ENCODE data around the gene GBF1. TPM values are rescaled to one million over a fixed set of nuclear protein-coding genes. Genes with fewer than 3 reads are reported as not detected.

Gene GBF1
- polyA plus RNA-seq, 1 donor from 2014 or later: 14.9 TPM

DNA sequence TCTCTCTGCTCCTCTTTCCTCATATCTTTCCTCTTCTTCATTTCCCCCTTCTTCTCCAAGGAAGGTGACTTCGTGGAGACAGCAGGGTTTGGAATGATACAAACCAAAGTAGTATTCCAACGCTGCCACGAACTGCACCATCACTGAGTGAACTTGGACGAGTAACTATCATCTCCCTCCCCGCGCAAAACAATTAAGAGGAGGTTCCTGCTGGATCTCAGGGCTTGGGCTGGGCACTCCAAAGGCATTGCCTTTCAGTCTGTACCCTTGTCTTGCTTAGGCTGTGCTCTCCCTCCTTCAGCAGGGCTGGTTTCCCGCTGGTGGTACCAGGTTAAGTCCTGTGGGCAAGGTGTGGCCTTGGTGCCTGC lies 3.2 kb upstream of the GBF1 start:
- no peaks in the 10 kb centered on the region for H4K20me1 ChIP-seq (ENCODE audit: insufficient read depth)
- H3K36me3 ChIP-seq (ENCODE audit: insufficient read depth, low read length): no peaks in the 10 kb centered on the region
- no peak overlapping the region for H2AFZ ChIP-seq (ENCODE audit: low read depth, low read length)
- peaks cover 16% of the 10 kb centered on the region for H3K79me2 ChIP-seq (replicated peaks; ENCODE audit: insufficient read depth, low read length)
- H3F3A ChIP-seq (ENCODE audit: insufficient read depth, low read length, poor library complexity, severe bottlenecking): no peaks in the 10 kb centered on the region
- H3K27ac ChIP-seq (ENCODE audit: low read length): no peak overlapping the region
- peak overlapping the region; percentile 73 for H3K4me2 ChIP-seq (ENCODE audit: low read length)
- H3K9ac ChIP-seq (ENCODE audit: low read length): no peak overlapping the region
- H3K4me3 ChIP-seq (ENCODE audit: low read length): peak overlapping the region; percentile 72
- H3K9me3 ChIP-seq (ENCODE audit: low read length): no peaks in the 10 kb centered on the region
- H3K27me3 ChIP-seq (ENCODE audit: insufficient read depth, low read depth, low read length): peaks cover 56% of the 10 kb centered on the region
- no peaks in the 10 kb centered on the region for H3K9me2 ChIP-seq (ENCODE audit: insufficient read depth, low read length)
- TF ChIP-seq, protein P1, sequence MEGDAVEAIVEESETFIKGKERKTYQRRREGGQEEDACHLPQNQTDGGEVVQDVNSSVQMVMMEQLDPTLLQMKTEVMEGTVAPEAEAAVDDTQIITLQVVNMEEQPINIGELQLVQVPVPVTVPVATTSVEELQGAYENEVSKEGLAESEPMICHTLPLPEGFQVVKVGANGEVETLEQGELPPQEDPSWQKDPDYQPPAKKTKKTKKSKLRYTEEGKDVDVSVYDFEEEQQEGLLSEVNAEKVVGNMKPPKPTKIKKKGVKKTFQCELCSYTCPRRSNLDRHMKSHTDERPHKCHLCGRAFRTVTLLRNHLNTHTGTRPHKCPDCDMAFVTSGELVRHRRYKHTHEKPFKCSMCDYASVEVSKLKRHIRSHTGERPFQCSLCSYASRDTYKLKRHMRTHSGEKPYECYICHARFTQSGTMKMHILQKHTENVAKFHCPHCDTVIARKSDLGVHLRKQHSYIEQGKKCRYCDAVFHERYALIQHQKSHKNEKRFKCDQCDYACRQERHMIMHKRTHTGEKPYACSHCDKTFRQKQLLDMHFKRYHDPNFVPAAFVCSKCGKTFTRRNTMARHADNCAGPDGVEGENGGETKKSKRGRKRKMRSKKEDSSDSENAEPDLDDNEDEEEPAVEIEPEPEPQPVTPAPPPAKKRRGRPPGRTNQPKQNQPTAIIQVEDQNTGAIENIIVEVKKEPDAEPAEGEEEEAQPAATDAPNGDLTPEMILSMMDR (IDR thresholded peaks at IDR 0.05; ENCODE audit: poor library complexity, severe bottlenecking): no peak
- TF ChIP-seq EP300 (conservative IDR thresholded peaks at IDR 0.05; ENCODE audit: poor library complexity, severe bottlenecking) (no peak), SMC3 (conservative IDR thresholded peaks at IDR 0.05; ENCODE audit: poor library complexity) (no peak), EZH2 (IDR thresholded peaks at IDR 0.05; ENCODE audit: borderline replicate concordance, insufficient read depth, low read length, poor library complexity, severe bottlenecking) (no peak), TAF1 (IDR thresholded peaks at IDR 0.05; ENCODE audit: low read depth) (no peak)

DNA sequence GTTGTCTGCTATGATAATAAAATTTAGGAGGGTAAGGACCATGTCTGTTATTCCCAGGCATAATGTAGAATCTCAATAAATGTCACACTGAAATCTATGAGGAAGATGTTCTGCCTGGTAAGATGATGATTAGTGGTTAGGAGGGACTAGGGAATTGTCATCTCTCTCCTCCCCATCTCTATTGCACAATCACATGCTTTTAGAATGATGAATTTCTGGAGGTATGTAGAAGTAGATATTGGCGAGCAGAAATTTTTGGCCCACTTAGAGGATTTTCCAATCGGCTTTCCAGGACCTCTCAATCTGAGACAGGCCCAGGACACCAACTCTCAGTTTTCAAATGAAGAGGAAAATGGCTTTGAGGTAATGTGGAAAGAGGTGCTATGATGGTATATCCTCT lies 2.0 kb upstream of the GBF1 start:
- Histone ChIP-seq H3K79me2 (replicated peaks; ENCODE audit: insufficient read depth, low read length) (peaks cover 29% of the 10 kb centered on the region), H3K9ac (ENCODE audit: low read length) (no peak overlapping the region), H3K27me3 (ENCODE audit: insufficient read depth, low read depth, low read length) (peaks cover 46% of the 10 kb centered on the region), H3K36me3 (ENCODE audit: insufficient read depth, low read length) (no peaks in the 10 kb centered on the region), H3F3A (ENCODE audit: insufficient read depth, low read length, poor library complexity, severe bottlenecking) (no peaks in the 10 kb centered on the region), H3K4me3 (ENCODE audit: low read length) (no peak overlapping the region), H3K9me2 (ENCODE audit: insufficient read depth, low read length) (no peaks in the 10 kb centered on the region), H2AFZ (ENCODE audit: low read depth, low read length) (no peak overlapping the region), H3K4me2 (ENCODE audit: low read length) (no peak overlapping the region), H4K20me1 (ENCODE audit: insufficient read depth) (peaks cover 5% of the 10 kb centered on the region), H3K9me3 (ENCODE audit: low read length) (no peaks in the 10 kb centered on the region), H3K27ac (ENCODE audit: low read length) (no peak overlapping the region)
- TF ChIP-seq TAF1 (IDR thresholded peaks at IDR 0.05; ENCODE audit: low read depth) (no peak), POLR2AphosphoS5 (IDR thresholded peaks at IDR 0.05) (no peak), EP300 (conservative IDR thresholded peaks at IDR 0.05; ENCODE audit: poor library complexity, severe bottlenecking) (no peak), MXI1 (conservative IDR thresholded peaks at IDR 0.05; ENCODE audit: poor library complexity, severe bottlenecking) (no peak), RAD21 (conservative IDR thresholded peaks at IDR 0.05) (no peak), EZH2 (IDR thresholded peaks at IDR 0.05; ENCODE audit: borderline replicate concordance, insufficient read depth, low read length, poor library complexity, severe bottlenecking) (no peak), SMC3 (conservative IDR thresholded peaks at IDR 0.05; ENCODE audit: poor library complexity) (no peak)
- TF ChIP-seq, protein P2, sequence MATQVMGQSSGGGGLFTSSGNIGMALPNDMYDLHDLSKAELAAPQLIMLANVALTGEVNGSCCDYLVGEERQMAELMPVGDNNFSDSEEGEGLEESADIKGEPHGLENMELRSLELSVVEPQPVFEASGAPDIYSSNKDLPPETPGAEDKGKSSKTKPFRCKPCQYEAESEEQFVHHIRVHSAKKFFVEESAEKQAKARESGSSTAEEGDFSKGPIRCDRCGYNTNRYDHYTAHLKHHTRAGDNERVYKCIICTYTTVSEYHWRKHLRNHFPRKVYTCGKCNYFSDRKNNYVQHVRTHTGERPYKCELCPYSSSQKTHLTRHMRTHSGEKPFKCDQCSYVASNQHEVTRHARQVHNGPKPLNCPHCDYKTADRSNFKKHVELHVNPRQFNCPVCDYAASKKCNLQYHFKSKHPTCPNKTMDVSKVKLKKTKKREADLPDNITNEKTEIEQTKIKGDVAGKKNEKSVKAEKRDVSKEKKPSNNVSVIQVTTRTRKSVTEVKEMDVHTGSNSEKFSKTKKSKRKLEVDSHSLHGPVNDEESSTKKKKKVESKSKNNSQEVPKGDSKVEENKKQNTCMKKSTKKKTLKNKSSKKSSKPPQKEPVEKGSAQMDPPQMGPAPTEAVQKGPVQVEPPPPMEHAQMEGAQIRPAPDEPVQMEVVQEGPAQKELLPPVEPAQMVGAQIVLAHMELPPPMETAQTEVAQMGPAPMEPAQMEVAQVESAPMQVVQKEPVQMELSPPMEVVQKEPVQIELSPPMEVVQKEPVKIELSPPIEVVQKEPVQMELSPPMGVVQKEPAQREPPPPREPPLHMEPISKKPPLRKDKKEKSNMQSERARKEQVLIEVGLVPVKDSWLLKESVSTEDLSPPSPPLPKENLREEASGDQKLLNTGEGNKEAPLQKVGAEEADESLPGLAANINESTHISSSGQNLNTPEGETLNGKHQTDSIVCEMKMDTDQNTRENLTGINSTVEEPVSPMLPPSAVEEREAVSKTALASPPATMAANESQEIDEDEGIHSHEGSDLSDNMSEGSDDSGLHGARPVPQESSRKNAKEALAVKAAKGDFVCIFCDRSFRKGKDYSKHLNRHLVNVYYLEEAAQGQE (IDR thresholded peaks at IDR 0.05; ENCODE audit: borderline replicate concordance): no peak
- TF ChIP-seq, protein P1 (IDR thresholded peaks at IDR 0.05; ENCODE audit: poor library complexity, severe bottlenecking): no peak

All from neural cell (in vitro differentiated cells).